Neural crest cell (in vitro differentiated cells): ENCODE data around the gene CHAMP1. TPM values are rescaled to one million over a fixed set of nuclear protein-coding genes. Genes with fewer than 3 reads are reported as not detected.
A peak's percentile ranks its signal among the peaks of the same experiment; 100 is the strongest.

Experiments
- DNase-seq: peaks from one replicate; pipeline ENCODE4 v3.0.0; 2021; ENCODE audit warnings: low read depth, mixed read lengths, low spot score
- H3K27ac Mint-ChIP-seq: one replicate; pipeline ENCODE4 v1.8.0; 2021; ENCODE audit warnings: mild to moderate bottlenecking, mixed read lengths; ENCODE audit not compliant: unreplicated experiment
- H3K27me3 Mint-ChIP-seq: 2 replicates; pipeline ENCODE4 v1.8.0; 2021; ENCODE audit warnings: low read depth, mild to moderate bottlenecking, mixed read lengths
- H3K36me3 Mint-ChIP-seq: 2 replicates; pipeline ENCODE4 v1.8.0; 2021; ENCODE audit warnings: low read depth, mild to moderate bottlenecking, mixed read lengths
- H3K4me1 Mint-ChIP-seq: 2 replicates; pipeline ENCODE4 v1.8.0; 2021; ENCODE audit warnings: mixed read lengths
- H3K4me3 Mint-ChIP-seq: one replicate; pipeline ENCODE4 v1.8.0; 2021; ENCODE audit warnings: mild to moderate bottlenecking, mixed read lengths
- H3K9me3 Mint-ChIP-seq: 2 replicates; pipeline ENCODE4 v1.8.0; 2021; ENCODE audit warnings: mixed read lengths
- CTCF ChIP-seq: fragments of 200-600 bp; sonication (generic); conservative IDR thresholded peaks from 2 replicates; pipeline ENCODE4 v1.5.0; 2021; ENCODE audit warnings: antibody characterized with exemption, mild to moderate bottlenecking
- total RNA-seq: library from RNA; stranded (reverse); gene quantifications from 2 replicates; pipeline ENCODE4 v1.2.1, GENCODE V29; 2021

Gene CHAMP1
- total RNA-seq, 1 donor from 2014 or later, result 63.9 TPM

- Mint-ChIP-seq H3K4me3 (peak within 1 kb of the TSS; percentile 96), H3K36me3 (peaks cover 18% of the 10 kb centered on the region), H3K9me3 (no peaks in the 10 kb centered on the region), H3K4me1 (peaks cover 37% of the 10 kb centered on the region), H3K27me3 (no peaks in the 10 kb centered on the region), H3K27ac (peak within 1 kb of the TSS; percentile 97)
- peak; percentile 91 for DNase-seq
- no peak for TF ChIP-seq CTCF
These were observed 32.8 kb upstream of the CHAMP1 start, which contains the start of gene UPF3A for GRCh38 chr13:114281351-114282040. TSS of gene UPF3A (plus strand) at chr13:114281601. CDS start at chr13:114281640, 39 bp downstream.

- Mint-ChIP-seq H3K36me3 (peaks cover 24% of the 10 kb centered on the region), H3K4me3 (peak overlapping the region; percentile 96), H3K27ac (peak overlapping the region; percentile 97)
These were observed 32.1 kb upstream of the CHAMP1 start for GRCh38 chr13:114282041-114282670.

GRCh38 chr13:114283576-114283975 is 30.7 kb upstream of the CHAMP1 start:
- DNase-seq, result no peak
- peaks cover 37% of the 10 kb centered on the region for H3K4me1 Mint-ChIP-seq
- no peak for TF ChIP-seq CTCF
- H3K9me3 Mint-ChIP-seq, result no peaks in the 10 kb centered on the region
- H3K36me3 Mint-ChIP-seq, result peaks cover 31% of the 10 kb centered on the region
- no peaks in the 10 kb centered on the region for H3K27me3 Mint-ChIP-seq
- peak overlapping the region; percentile 73 for H3K4me3 Mint-ChIP-seq
- no peak overlapping the region for H3K27ac Mint-ChIP-seq

More at GRCh38 chr13:114282041-114282670, 32.1 kb upstream of the CHAMP1 start:
- peak; percentile 70 for DNase-seq
- Mint-ChIP-seq H3K27me3 (no peaks in the 10 kb centered on the region), H3K9me3 (no peaks in the 10 kb centered on the region), H3K4me1 (peaks cover 37% of the 10 kb centered on the region)
- no peak for TF ChIP-seq CTCF

GRCh38 chr13:114284680-114285079 is 29.6 kb upstream of the CHAMP1 start:
- H3K4me3 Mint-ChIP-seq, result peak overlapping the region; percentile 77

More at GRCh38 chr13:114284680-114285079, 29.6 kb upstream of the CHAMP1 start:
- no peaks in the 10 kb centered on the region for H3K9me3 Mint-ChIP-seq
- no peaks in the 10 kb centered on the region for H3K27me3 Mint-ChIP-seq
- peaks cover 32% of the 10 kb centered on the region for H3K36me3 Mint-ChIP-seq
- no peak for DNase-seq
- no peak overlapping the region for H3K27ac Mint-ChIP-seq
- peaks cover 34% of the 10 kb centered on the region for H3K4me1 Mint-ChIP-seq
- TF ChIP-seq CTCF, result no peak
